ENCODE results near the gene RRP1B.

- TF ChIP-seq EZH2 (IDR thresholded peaks at IDR 0.05): no peak
- TF ChIP-seq CTCF (IDR thresholded peaks at IDR 0.05 in 2 of 3, conservative IDR thresholded peaks at IDR 0.05 in 1 of 3; ENCODE audit: borderline replicate concordance in 1 of 3, insufficient read depth in 1 of 3, low read depth in 2 of 3, low read length in 2 of 3): no peak
- TF ChIP-seq YY1 (IDR thresholded peaks at IDR 0.05; ENCODE audit: extremely low read depth, insufficient replicate concordance, low read depth, low read length): no peak
- no peak for TF ChIP-seq POLR2AphosphoS5 (IDR thresholded peaks at IDR 0.05; ENCODE audit: low read depth, low read length)
- no peak for TF ChIP-seq MAX (IDR thresholded peaks at IDR 0.05)
- TF ChIP-seq SIN3A (IDR thresholded peaks at IDR 0.05; ENCODE audit: low read depth): no peak
- no peak for TF ChIP-seq POLR2A (IDR thresholded peaks at IDR 0.05; ENCODE audit: borderline replicate concordance, extremely low read depth, insufficient read depth, insufficient read length)
- TF ChIP-seq JUND (IDR thresholded peaks at IDR 0.05): no peak
- TF ChIP-seq CEBPB (IDR thresholded peaks at IDR 0.05; ENCODE audit: low read depth): no peak
- TF ChIP-seq EZH2phosphoT487 (IDR thresholded peaks at IDR 0.05; ENCODE audit: borderline replicate concordance): no peak
Observed at GRCh38 chr21:43686811-43687565, 27.6 kb downstream of the RRP1B start.
